GM12872 (cell line): ENCODE results near the gene DMD.

Experiments used
- TF ChIP-seq, protein P1 (sequence below): IDR thresholded peaks from 3 replicates; pipeline ENCODE4 v1.5.1; 2011; ENCODE audit warnings: low read depth, mild to moderate bottlenecking, low read length, moderate library complexity; ENCODE audit not compliant: insufficient read depth

Gene DMD

GRCh38 chrX:32392655-32393054 lies 818.7 kb downstream of the DMD start:
- TF ChIP-seq, protein P1, sequence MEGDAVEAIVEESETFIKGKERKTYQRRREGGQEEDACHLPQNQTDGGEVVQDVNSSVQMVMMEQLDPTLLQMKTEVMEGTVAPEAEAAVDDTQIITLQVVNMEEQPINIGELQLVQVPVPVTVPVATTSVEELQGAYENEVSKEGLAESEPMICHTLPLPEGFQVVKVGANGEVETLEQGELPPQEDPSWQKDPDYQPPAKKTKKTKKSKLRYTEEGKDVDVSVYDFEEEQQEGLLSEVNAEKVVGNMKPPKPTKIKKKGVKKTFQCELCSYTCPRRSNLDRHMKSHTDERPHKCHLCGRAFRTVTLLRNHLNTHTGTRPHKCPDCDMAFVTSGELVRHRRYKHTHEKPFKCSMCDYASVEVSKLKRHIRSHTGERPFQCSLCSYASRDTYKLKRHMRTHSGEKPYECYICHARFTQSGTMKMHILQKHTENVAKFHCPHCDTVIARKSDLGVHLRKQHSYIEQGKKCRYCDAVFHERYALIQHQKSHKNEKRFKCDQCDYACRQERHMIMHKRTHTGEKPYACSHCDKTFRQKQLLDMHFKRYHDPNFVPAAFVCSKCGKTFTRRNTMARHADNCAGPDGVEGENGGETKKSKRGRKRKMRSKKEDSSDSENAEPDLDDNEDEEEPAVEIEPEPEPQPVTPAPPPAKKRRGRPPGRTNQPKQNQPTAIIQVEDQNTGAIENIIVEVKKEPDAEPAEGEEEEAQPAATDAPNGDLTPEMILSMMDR, result no peak

- TF ChIP-seq, protein P1, result no peak
Measured at GRCh38 chrX:32370456-32371205, 840.7 kb downstream of the DMD start.

GRCh38 chrX:32293962-32294700 lies 917.2 kb downstream of the DMD start:
- TF ChIP-seq, protein P1, result no peak

- TF ChIP-seq, protein P1, result no peak
Measured at GRCh38 chrX:32289356-32289755, 922.0 kb downstream of the DMD start.

DNA sequence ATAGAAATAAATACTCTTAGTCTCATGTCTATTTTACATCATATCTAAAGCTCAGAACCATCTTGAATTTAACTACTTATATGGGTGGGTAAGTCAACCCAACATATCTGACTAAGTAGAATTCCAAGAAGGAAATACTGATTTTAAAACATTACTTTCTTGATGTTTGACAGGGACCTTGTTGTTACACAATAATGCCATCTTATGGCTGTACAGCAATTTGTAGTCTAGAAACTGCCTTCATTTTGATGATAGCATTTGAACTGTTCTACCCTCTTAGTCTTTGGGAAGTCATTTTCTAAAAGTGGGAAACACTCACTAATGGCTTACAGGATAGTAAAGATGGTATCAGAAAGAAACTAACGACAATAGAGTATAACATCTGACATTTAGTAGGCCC lies 929.5 kb downstream of the DMD start:
- TF ChIP-seq, protein P1, result no peak

- TF ChIP-seq, protein P1, result no peak
Measured at GRCh38 chrX:32280921-32281320, 930.4 kb downstream of the DMD start.

- TF ChIP-seq, protein P1, result no peak
Measured at GRCh38 chrX:32280489-32280888, 930.9 kb downstream of the DMD start.
